H9 (cell line): Measurements from ENCODE around the gene ATRN. TPM values are rescaled to one million over a fixed set of nuclear protein-coding genes. Genes with fewer than 3 reads are reported as not detected.
A peak's percentile ranks its signal among the peaks of the same experiment; 100 is the strongest.

ENCODE experiments used
- DNase-seq: peaks from one replicate; pipeline ENCODE4 v3.0.0-alpha.2; 2017
- H2AFZ ChIP-seq: one replicate; pipeline ENCODE4 v1.6.1; 2013; ENCODE audit warnings: mild to moderate bottlenecking, low read length, control low read depth, moderate library complexity
- H2AK5ac ChIP-seq: 2 replicates; pipeline ENCODE4 v1.6.1; 2013; ENCODE audit warnings: low read length, control low read depth, mixed read lengths; ENCODE audit not compliant: insufficient read length
- H2BK120ac ChIP-seq: one replicate; pipeline ENCODE4 v1.6.1; 2013; ENCODE audit warnings: low read depth, mild to moderate bottlenecking, low read length, control low read depth, inconsistent platforms; ENCODE audit not compliant: poor library complexity, severe bottlenecking
- H2BK12ac ChIP-seq: 2 replicates; pipeline ENCODE4 v1.6.1; 2013; ENCODE audit warnings: low read length, control low read depth, mixed read lengths, low read depth; ENCODE audit not compliant: insufficient read length
- H2BK15ac ChIP-seq: 2 replicates; pipeline ENCODE4 v1.6.1; 2013; ENCODE audit warnings: low read depth, low read length, control low read depth
- H2BK20ac ChIP-seq: one replicate; pipeline ENCODE4 v1.6.1; 2013; ENCODE audit warnings: low read depth, mild to moderate bottlenecking, low read length, control low read depth, inconsistent platforms; ENCODE audit not compliant: poor library complexity, severe bottlenecking
- H2BK5ac ChIP-seq: 2 replicates; pipeline ENCODE4 v1.6.1; 2013; ENCODE audit warnings: low read length, control low read depth, mixed read lengths; ENCODE audit not compliant: insufficient read length
- H3K14ac ChIP-seq: 2 replicates; pipeline ENCODE4 v1.6.1; 2013; ENCODE audit warnings: low read length, control low read depth; ENCODE audit not compliant: insufficient read depth
- H3K18ac ChIP-seq: 2 replicates; pipeline ENCODE4 v1.6.1; 2013; ENCODE audit warnings: low read depth, mild to moderate bottlenecking, mixed read lengths, low read length, control low read depth; ENCODE audit not compliant: insufficient read length
- H3K23ac ChIP-seq: 2 replicates; pipeline ENCODE4 v1.6.1; 2013; ENCODE audit warnings: low read length, control low read depth, mixed read lengths, low read depth; ENCODE audit not compliant: insufficient read length
- H3K23me2 ChIP-seq: 2 replicates; pipeline ENCODE4 v1.6.1; 2013; ENCODE audit warnings: low read depth, mild to moderate bottlenecking, mixed read lengths, low read length, control low read depth; ENCODE audit not compliant: insufficient read length, poor library complexity, severe bottlenecking
- H3K27ac ChIP-seq: 2 replicates; pipeline ENCODE4 v1.5.1; 2013; ENCODE audit warnings: low read length, control low read depth, mixed read lengths, low read depth; ENCODE audit not compliant: insufficient read length
- H3K27me3 ChIP-seq: 2 replicates; pipeline ENCODE4 v1.6.1; 2013; ENCODE audit warnings: low read length, control low read depth, inconsistent platforms; ENCODE audit not compliant: insufficient read depth
- H3K4ac ChIP-seq: 2 replicates; pipeline ENCODE4 v1.6.1; 2013; ENCODE audit warnings: low read depth, mild to moderate bottlenecking, control low read depth, inconsistent platforms, low read length, moderate library complexity
- H3K4me1 ChIP-seq: 2 replicates; pipeline ENCODE4 v1.6.1; 2013; ENCODE audit warnings: low read length, control low read depth, inconsistent platforms; ENCODE audit not compliant: insufficient read depth
- H3K4me2 ChIP-seq: 2 replicates; pipeline ENCODE4 v1.6.1; 2013; ENCODE audit warnings: low read length, control low read depth, mixed read lengths; ENCODE audit not compliant: insufficient read length, insufficient read depth
- H3K56ac ChIP-seq: 2 replicates; pipeline ENCODE4 v1.6.1; 2013; ENCODE audit warnings: low read depth, mild to moderate bottlenecking, mixed read lengths, low read length, control low read depth; ENCODE audit not compliant: insufficient read length
- H3K79me1 ChIP-seq: 2 replicates; pipeline ENCODE4 v1.6.1; 2013; ENCODE audit warnings: low read depth, mild to moderate bottlenecking, moderate library complexity, low read length, control low read depth, inconsistent platforms; ENCODE audit not compliant: insufficient read depth, poor library complexity, severe bottlenecking
- H3K79me2 ChIP-seq: 2 replicates; pipeline ENCODE4 v1.6.1; 2013; ENCODE audit warnings: low read length, control low read depth, inconsistent platforms; ENCODE audit not compliant: insufficient read depth
- H3K9ac ChIP-seq: 2 replicates; pipeline ENCODE4 v1.6.1; 2013; ENCODE audit warnings: low read length, control low read depth, mixed read lengths; ENCODE audit not compliant: insufficient read length; ENCODE audit errors: extremely low read depth
- H3K9me3 ChIP-seq: one replicate; pipeline ENCODE4 v1.6.1; 2013; ENCODE audit warnings: low read depth, low read length, inconsistent platforms; ENCODE audit not compliant: control insufficient read depth
- H3T11ph ChIP-seq: one replicate; pipeline ENCODE4 v1.6.1; 2013; ENCODE audit warnings: mild to moderate bottlenecking, low read length, control low read depth, inconsistent platforms
- H4K20me1 ChIP-seq: one replicate; pipeline ENCODE4 v1.6.1; 2013; ENCODE audit not compliant: control insufficient read depth, insufficient read length, insufficient read depth
- H4K5ac ChIP-seq: 2 replicates; pipeline ENCODE4 v1.6.1; 2013; ENCODE audit warnings: low read depth, mild to moderate bottlenecking, mixed read lengths, low read length, control low read depth; ENCODE audit not compliant: insufficient read length
- H4K8ac ChIP-seq: replicated peaks from 2 replicates; pipeline ENCODE4 v1.6.1; 2013; ENCODE audit warnings: low read length, control low read depth, mixed read lengths, low read depth; ENCODE audit not compliant: insufficient read length
- H4K91ac ChIP-seq: 2 replicates; pipeline ENCODE4 v1.6.1; 2013; ENCODE audit warnings: low read depth, mild to moderate bottlenecking, moderate library complexity, mixed read lengths, low read length, control low read depth; ENCODE audit not compliant: insufficient read length
- H3K27ac Mint-ChIP-seq, 3 experiments: 2 replicates in 2 of 3; 3 replicates in 1 of 3; pipeline ENCODE4 v1.8.0; 2020 to 2021; ENCODE audit warnings: mixed read lengths in 3 of 3, mild to moderate bottlenecking in 1 of 3, moderate library complexity in 1 of 3
- H3K27me3 Mint-ChIP-seq: 2 replicates; pipeline ENCODE4 v1.8.0; 2021; ENCODE audit warnings: low read depth, mild to moderate bottlenecking, moderate library complexity, mixed read lengths
- H3K36me3 Mint-ChIP-seq, 3 experiments: 2 replicates in 2 of 3; 3 replicates in 1 of 3; pipeline ENCODE4 v1.8.0; 2020 to 2021; ENCODE audit warnings: low read depth in 3 of 3, mixed read lengths in 3 of 3; ENCODE audit not compliant: insufficient read depth in 1 of 3
- H3K4me1 Mint-ChIP-seq, 2 experiments: 2 replicates each; pipeline ENCODE4 v1.8.0; 2020; ENCODE audit warnings: mixed read lengths in 2 of 2
- H3K4me3 Mint-ChIP-seq, 2 experiments: 2 replicates in 1 of 2; 3 replicates in 1 of 2; pipeline ENCODE4 v1.8.0; 2020 to 2021; ENCODE audit warnings: mild to moderate bottlenecking in 2 of 2, mixed read lengths in 2 of 2, moderate library complexity in 1 of 2
- H3K9me3 Mint-ChIP-seq, 2 experiments: 2 replicates in 1 of 2; 3 replicates in 1 of 2; pipeline ENCODE4 v1.8.0; 2020; ENCODE audit warnings: mild to moderate bottlenecking in 2 of 2, mixed read lengths in 2 of 2, moderate library complexity in 1 of 2
- WGBS: extraction: QIAGEN DNeasy Blood & Tissue Kit; methylation state at CpG from one replicate; pipeline ENCODE4 v1.1.7; 2013; ENCODE audit warnings: missing lambda C conversion rate, low lambda C conversion rate, mixed read lengths; ENCODE audit not compliant: insufficient read length; ENCODE audit errors: extremely low coverage; 5-methylcytosine and 5-hydroxymethylcytosine counted together
- total RNA-seq: library from RNA; stranded (reverse); gene quantifications from 2 replicates; pipeline ENCODE4 v1.2.1, GENCODE V29; 2021
- TF ChIP-seq, protein P1 (sequence below): fragments of 200-600 bp; sonication (generic); conservative IDR thresholded peaks from 3 replicates; pipeline ENCODE4 v1.8.0; 2021; ENCODE audit warnings: antibody characterized with exemption, mild to moderate bottlenecking

The ATRN gene
- total RNA-seq, 1 experiment from 2014 or later = 23.1 TPM

DNA sequence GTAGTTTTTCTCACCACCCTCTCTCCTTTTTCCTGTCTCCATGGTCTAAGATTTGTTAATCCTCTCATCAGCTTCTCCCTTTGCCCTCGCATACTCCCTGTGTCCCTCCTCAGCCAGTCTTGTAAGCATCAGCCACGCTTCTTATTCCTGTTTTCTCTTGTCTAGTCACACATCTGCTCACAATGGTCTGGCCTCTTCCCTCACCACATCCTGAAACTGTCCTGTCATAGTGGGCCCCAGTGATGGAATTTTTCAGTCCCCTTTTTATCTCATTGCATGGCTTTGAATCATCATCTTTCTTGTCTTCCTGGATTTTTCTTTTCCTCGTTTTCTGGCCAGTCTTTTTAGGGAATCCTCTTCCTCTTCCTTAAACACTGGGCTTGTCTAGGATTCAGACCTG lies 135.2 kb downstream of the ATRN start:
- Histone ChIP-seq H4K91ac (no peak overlapping the region), H4K5ac (no peak overlapping the region), H3K56ac (no peak overlapping the region), H3K79me2 (no peaks in the 10 kb centered on the region), H2BK12ac (no peak overlapping the region), H3K9ac (no peak overlapping the region), H2BK15ac (no peak overlapping the region), H3K23me2 (no peaks in the 10 kb centered on the region), H3K4ac (no peak overlapping the region), H2AFZ (no peak overlapping the region), H3T11ph (no peak overlapping the region), H2BK120ac (no peak overlapping the region), H3K79me1 (no peaks in the 10 kb centered on the region), H3K14ac (no peak overlapping the region), H4K8ac (no peak overlapping the region), H3K23ac (no peak overlapping the region), H2AK5ac (no peak overlapping the region), H3K4me1 (no peaks in the 10 kb centered on the region), H3K27ac (no peak overlapping the region), H3K9me3 (no peaks in the 10 kb centered on the region), H4K20me1 (no peaks in the 10 kb centered on the region), H2BK20ac (no peak overlapping the region), H2BK5ac (no peak overlapping the region), H3K27me3 (no peaks in the 10 kb centered on the region), H3K18ac (no peak overlapping the region), H3K4me2 (no peak overlapping the region)
- no peaks in the 10 kb centered on the region for H3K9me3 Mint-ChIP-seq
- no peaks in the 10 kb centered on the region for H3K27me3 Mint-ChIP-seq
- no peak for DNase-seq
- WGBS = no CpG with 5 or more reads among the region's 3 CpGs
- no peak overlapping the region for H3K4me3 Mint-ChIP-seq
- peak overlapping the region in 1 of 3 experiments; percentile 15; a peak in 1 of 7 replicates for H3K27ac Mint-ChIP-seq
- H3K4me1 Mint-ChIP-seq = no peaks in the 10 kb centered on the region
- TF ChIP-seq, protein P1, sequence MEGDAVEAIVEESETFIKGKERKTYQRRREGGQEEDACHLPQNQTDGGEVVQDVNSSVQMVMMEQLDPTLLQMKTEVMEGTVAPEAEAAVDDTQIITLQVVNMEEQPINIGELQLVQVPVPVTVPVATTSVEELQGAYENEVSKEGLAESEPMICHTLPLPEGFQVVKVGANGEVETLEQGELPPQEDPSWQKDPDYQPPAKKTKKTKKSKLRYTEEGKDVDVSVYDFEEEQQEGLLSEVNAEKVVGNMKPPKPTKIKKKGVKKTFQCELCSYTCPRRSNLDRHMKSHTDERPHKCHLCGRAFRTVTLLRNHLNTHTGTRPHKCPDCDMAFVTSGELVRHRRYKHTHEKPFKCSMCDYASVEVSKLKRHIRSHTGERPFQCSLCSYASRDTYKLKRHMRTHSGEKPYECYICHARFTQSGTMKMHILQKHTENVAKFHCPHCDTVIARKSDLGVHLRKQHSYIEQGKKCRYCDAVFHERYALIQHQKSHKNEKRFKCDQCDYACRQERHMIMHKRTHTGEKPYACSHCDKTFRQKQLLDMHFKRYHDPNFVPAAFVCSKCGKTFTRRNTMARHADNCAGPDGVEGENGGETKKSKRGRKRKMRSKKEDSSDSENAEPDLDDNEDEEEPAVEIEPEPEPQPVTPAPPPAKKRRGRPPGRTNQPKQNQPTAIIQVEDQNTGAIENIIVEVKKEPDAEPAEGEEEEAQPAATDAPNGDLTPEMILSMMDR = no peak
- H3K36me3 Mint-ChIP-seq = peaks cover 3 to 16% (median 5%) of the 10 kb centered on the region in 3 experiments; a peak in 3 of 7 replicates
